Natural killer cell (primary cell): ENCODE measurements around the gene DENND1A. TPM values are rescaled to one million over a fixed set of nuclear protein-coding genes. Genes with fewer than 3 reads are reported as not detected.

Experiments
- ATAC-seq, 3 donors: fragments of 150-1000 bp in 2 of 3; fragments of 200-7000 bp in 1 of 3; cut with Tn5 transposase; 1 replicate in 1 of 3; 2 replicates in 2 of 3; pipeline ENCODE4 v1.10.0; 2021; ENCODE audit warnings: mild to moderate bottlenecking in 2 of 3, moderate library complexity in 2 of 3
- DNase-seq, 2 donors: peaks; one replicate each; pipeline versions ENCODE4 v3.0.0 to v3.0.0-alpha.2; 2013 to 2021; ENCODE audit warnings: mixed read lengths in 1 of 2
- H3K27ac ChIP-seq: one replicate; pipeline ENCODE4 v1.5.1; 2013; ENCODE audit warnings: mild to moderate bottlenecking, low read length
- H3K27me3 ChIP-seq: one replicate; pipeline ENCODE4 v1.6.1; 2013; ENCODE audit warnings: low read length; ENCODE audit not compliant: control insufficient read depth, insufficient read depth
- H3K36me3 ChIP-seq: one replicate; pipeline ENCODE4 v1.6.1; 2013; ENCODE audit warnings: low read length; ENCODE audit not compliant: control insufficient read depth, insufficient read depth
- H3K4me1 ChIP-seq: one replicate; pipeline ENCODE4 v1.6.1; 2013; ENCODE audit warnings: low read length; ENCODE audit not compliant: control insufficient read depth, insufficient read depth
- H3K4me3 ChIP-seq: one replicate; pipeline ENCODE4 v1.5.1; 2013; ENCODE audit warnings: low read length
- H3K9me3 ChIP-seq: one replicate; pipeline ENCODE4 v1.6.1; 2013; ENCODE audit warnings: low read length; ENCODE audit not compliant: control insufficient read depth, insufficient read depth
- H3K27ac Mint-ChIP-seq, 2 donors: one replicate each; pipeline ENCODE4 v1.8.0; 2022; ENCODE audit warnings: mild to moderate bottlenecking in 2 of 2, mixed read lengths in 2 of 2, moderate library complexity in 1 of 2
- H3K27me3 Mint-ChIP-seq, 2 donors: one replicate each; pipeline ENCODE4 v1.8.0; 2022; ENCODE audit warnings: low read depth in 2 of 2, mixed read lengths in 2 of 2
- H3K36me3 Mint-ChIP-seq: one replicate; pipeline ENCODE4 v1.8.0; 2022; ENCODE audit warnings: mixed read lengths
- H3K4me1 Mint-ChIP-seq, 2 donors: one replicate each; pipeline ENCODE4 v1.8.0; 2022; ENCODE audit warnings: mixed read lengths in 2 of 2
- H3K4me3 Mint-ChIP-seq: one replicate; pipeline ENCODE4 v1.8.0; 2022; ENCODE audit warnings: mild to moderate bottlenecking, moderate library complexity, mixed read lengths
- H3K9me3 Mint-ChIP-seq, 2 donors: one replicate each; pipeline ENCODE4 v1.8.0; 2022; ENCODE audit warnings: mixed read lengths in 2 of 2
- WGBS: methylation state at CpG from one replicate; pipeline ENCODE4 v1.1.7; 2013; ENCODE audit warnings: missing lambda C conversion rate; ENCODE audit not compliant: insufficient coverage; 5-methylcytosine and 5-hydroxymethylcytosine counted together
- intact Hi-C: fragments of 100-400 bp; cut with micrococcal nuclease; formaldehyde crosslinking; loops from one replicate; pipeline ENCODE4 v1.14.2; 2022
- total RNA-seq, 4 donors: library from RNA; stranded (reverse); fragments of 120-200 nt in 1 of 4; gene quantifications; one replicate each; pipeline versions ENCODE4 v1.2.3 to v1.2.4, GENCODE V29; 2013 to 2022
- TF ChIP-seq, protein P1 (sequence below): fragments of 200-600 bp; IDR thresholded peaks from one replicate; pipeline ENCODE4 v1.8.0; 2022; ENCODE audit warnings: antibody characterized with exemption

Gene DENND1A
- total RNA-seq, 3 donors from 2014 or later (not counting 1 experiment from before 2014, with no cell fraction given): 27.8 to 37.6 (median 30.9) TPM

DNA sequence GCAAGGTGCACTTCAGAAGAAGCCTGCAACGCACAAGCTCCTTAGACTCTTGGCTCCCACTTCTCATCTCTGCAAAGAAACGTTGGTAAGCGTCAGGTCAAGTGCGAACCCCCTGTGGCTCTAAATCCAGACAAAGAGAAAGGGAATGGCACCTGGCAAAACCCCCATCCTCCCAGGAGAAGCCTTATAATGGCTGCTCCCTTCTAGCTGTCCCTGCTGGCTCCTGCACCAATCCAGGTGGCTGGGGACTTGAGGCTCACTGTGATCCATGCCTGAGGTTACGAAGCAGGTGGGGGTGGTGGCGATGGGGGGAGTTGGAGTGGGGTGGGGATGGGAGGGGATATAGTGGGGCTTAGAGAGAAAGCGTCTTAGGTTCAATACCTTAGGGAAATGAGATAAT is 272.8 kb downstream of the DENND1A start:
- H3K4me1 Mint-ChIP-seq: no peaks in the 10 kb centered on the region
- H3K9me3 ChIP-seq: no peaks in the 10 kb centered on the region
- H3K27me3 Mint-ChIP-seq: no peaks in the 10 kb centered on the region
- DNase-seq (no peak), ATAC-seq (no peak)
- H3K27ac Mint-ChIP-seq: no peak overlapping the region
- peaks cover 0 to 5% of the 10 kb centered on the region in 2 donors for H3K9me3 Mint-ChIP-seq
- H3K27ac ChIP-seq: no peak overlapping the region
- intact Hi-C loops: no loop called here
- H3K27me3 ChIP-seq: no peaks in the 10 kb centered on the region
- no peak overlapping the region for H3K4me3 Mint-ChIP-seq
- peaks cover 12% of the 10 kb centered on the region for H3K36me3 Mint-ChIP-seq
- no peaks in the 10 kb centered on the region for H3K36me3 ChIP-seq
- TF ChIP-seq, protein P1, sequence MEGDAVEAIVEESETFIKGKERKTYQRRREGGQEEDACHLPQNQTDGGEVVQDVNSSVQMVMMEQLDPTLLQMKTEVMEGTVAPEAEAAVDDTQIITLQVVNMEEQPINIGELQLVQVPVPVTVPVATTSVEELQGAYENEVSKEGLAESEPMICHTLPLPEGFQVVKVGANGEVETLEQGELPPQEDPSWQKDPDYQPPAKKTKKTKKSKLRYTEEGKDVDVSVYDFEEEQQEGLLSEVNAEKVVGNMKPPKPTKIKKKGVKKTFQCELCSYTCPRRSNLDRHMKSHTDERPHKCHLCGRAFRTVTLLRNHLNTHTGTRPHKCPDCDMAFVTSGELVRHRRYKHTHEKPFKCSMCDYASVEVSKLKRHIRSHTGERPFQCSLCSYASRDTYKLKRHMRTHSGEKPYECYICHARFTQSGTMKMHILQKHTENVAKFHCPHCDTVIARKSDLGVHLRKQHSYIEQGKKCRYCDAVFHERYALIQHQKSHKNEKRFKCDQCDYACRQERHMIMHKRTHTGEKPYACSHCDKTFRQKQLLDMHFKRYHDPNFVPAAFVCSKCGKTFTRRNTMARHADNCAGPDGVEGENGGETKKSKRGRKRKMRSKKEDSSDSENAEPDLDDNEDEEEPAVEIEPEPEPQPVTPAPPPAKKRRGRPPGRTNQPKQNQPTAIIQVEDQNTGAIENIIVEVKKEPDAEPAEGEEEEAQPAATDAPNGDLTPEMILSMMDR: no peak
- H3K4me1 ChIP-seq: no peaks in the 10 kb centered on the region
- WGBS: 94% methylated on average over 7 of the region's 7 CpGs
- H3K4me3 ChIP-seq: no peak overlapping the region

DNA sequence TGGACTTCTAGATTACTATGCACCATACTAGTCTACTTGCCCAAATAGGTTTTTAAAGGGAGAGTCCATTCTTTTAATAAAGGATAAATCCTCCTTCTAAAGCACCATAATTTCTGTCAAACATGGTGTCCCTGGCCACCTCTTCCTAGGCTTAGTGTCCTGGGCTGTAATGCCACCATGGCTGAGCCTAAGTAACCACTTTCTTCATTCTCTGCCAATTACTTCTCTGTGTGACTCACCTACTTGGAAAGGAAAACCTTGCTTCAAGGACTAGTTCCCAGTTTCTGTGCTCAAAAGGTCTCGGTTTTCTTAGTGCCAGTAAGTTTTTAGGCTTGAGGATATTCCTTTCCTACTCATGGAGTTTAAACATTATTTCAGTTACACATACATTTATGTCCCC is 273.4 kb downstream of the DENND1A start:
- ATAC-seq (no peak), DNase-seq (no peak)
- Mint-ChIP-seq H3K4me1 (no peaks in the 10 kb centered on the region), H3K9me3 (peaks cover 0 to 2% of the 10 kb centered on the region in 2 donors), H3K4me3 (no peak overlapping the region), H3K36me3 (peaks cover 8% of the 10 kb centered on the region), H3K27me3 (no peaks in the 10 kb centered on the region), H3K27ac (no peak overlapping the region)
- H3K36me3 ChIP-seq: no peaks in the 10 kb centered on the region
- no peaks in the 10 kb centered on the region for H3K9me3 ChIP-seq
- TF ChIP-seq, protein P1: no peak
- H3K4me3 ChIP-seq: no peak overlapping the region
- H3K4me1 ChIP-seq: no peaks in the 10 kb centered on the region
- no peak overlapping the region for H3K27ac ChIP-seq
- intact Hi-C loops: no loop called here
- H3K27me3 ChIP-seq: no peaks in the 10 kb centered on the region
- 100% methylated on average over 1 of the region's 1 CpG for WGBS

DNA sequence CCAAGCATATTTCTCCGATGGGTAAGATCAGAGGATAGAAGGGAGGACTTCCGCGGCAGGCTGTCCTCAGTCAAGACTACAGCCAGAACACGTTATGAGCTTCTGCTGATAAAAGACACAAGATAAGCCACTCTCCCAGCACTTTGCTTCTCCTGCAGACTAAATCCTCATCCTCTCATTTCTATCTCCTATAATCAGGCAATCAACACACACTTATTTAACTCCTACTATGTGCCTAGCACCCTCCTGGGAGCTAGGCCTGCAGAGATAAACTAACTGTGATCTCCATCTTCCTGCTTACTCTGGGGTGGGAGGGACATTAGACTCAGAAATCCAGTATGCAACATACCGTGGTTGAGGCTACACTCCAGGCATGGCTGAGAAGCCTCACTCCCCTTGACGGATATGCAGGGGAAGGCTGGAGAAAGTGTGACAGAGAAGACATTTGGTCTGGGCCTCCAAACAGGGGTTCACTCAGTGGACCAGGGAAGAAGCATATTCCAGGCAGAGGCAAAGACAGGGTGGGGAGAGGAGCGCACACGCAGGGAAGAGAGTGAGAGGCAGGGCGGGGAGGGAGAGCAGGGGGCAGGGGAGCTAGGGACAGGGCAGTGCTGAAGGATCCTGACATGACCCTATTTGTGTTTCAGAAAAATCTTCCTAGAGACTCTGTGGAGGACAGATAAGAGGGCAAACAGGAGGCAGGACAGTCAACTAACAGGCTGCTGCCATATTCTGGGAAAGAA is 274.1 kb downstream of the DENND1A start:
- Mint-ChIP-seq H3K4me3 (no peak overlapping the region), H3K4me1 (no peaks in the 10 kb centered on the region), H3K36me3 (peaks cover 6% of the 10 kb centered on the region), H3K27me3 (no peaks in the 10 kb centered on the region), H3K9me3 (no peaks in the 10 kb centered on the region), H3K27ac (no peak overlapping the region)
- intact Hi-C loops: no loop called here
- 97% methylated on average over 9 of the region's 9 CpGs for WGBS
- no peak for DNase-seq
- Histone ChIP-seq H3K4me3 (no peak overlapping the region), H3K9me3 (no peaks in the 10 kb centered on the region), H3K36me3 (no peaks in the 10 kb centered on the region), H3K4me1 (no peaks in the 10 kb centered on the region), H3K27me3 (no peaks in the 10 kb centered on the region), H3K27ac (no peak overlapping the region)
- no peak for ATAC-seq
- TF ChIP-seq, protein P1: no peak
